ENCODE results near the gene TRIP13.

GRCh38 chr5:961711-962240, 69.1 kb downstream of the TRIP13 start:
- TF ChIP-seq POLR2A (IDR thresholded peaks at IDR 0.05), result no peak
- TF ChIP-seq, protein P1, sequence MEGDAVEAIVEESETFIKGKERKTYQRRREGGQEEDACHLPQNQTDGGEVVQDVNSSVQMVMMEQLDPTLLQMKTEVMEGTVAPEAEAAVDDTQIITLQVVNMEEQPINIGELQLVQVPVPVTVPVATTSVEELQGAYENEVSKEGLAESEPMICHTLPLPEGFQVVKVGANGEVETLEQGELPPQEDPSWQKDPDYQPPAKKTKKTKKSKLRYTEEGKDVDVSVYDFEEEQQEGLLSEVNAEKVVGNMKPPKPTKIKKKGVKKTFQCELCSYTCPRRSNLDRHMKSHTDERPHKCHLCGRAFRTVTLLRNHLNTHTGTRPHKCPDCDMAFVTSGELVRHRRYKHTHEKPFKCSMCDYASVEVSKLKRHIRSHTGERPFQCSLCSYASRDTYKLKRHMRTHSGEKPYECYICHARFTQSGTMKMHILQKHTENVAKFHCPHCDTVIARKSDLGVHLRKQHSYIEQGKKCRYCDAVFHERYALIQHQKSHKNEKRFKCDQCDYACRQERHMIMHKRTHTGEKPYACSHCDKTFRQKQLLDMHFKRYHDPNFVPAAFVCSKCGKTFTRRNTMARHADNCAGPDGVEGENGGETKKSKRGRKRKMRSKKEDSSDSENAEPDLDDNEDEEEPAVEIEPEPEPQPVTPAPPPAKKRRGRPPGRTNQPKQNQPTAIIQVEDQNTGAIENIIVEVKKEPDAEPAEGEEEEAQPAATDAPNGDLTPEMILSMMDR (IDR thresholded peaks at IDR 0.05), result no peak

All from right lobe of liver (tissue), 4 donors.